Right lobe of liver (tissue), 4 donors: ENCODE measurements around the gene TMEM88.

Experiments used
- CTCF ChIP-seq, 4 donors: fragments of 200-600 bp in 3 of 4; fragments of 450-650 bp in 1 of 4; IDR thresholded peaks; one replicate each; pipeline versions ENCODE4 v1.5.1 to v1.8.0; 2016 to 2022; ENCODE audit warnings: antibody characterized with exemption in 4 of 4, mild to moderate bottlenecking in 2 of 4
- POLR2A ChIP-seq: fragments of 450-650 bp; IDR thresholded peaks from one replicate; pipeline ENCODE4 v1.6.1; 2017; ENCODE audit warnings: antibody characterized with exemption, mild to moderate bottlenecking
- donor health status: DM: no; HTN: no; CAD: no.
- donor health status: DM: no; HTN: no; CAD: no.
- donor health status: DM: no; HTN: yes; CAD: no.

GRCh38 chr17:7837408-7838088 lies 17.3 kb upstream of the TMEM88 start:
- TF ChIP-seq POLR2A (no peak), CTCF (IDR thresholded peaks at IDR 0.05) (no peak)
